Measurements from ENCODE around the gene PRKCA.

GRCh38 chr17:66262767-66263166, 39.6 kb upstream of the PRKCA start:
- no peak for TF ChIP-seq CTCF (conservative IDR thresholded peaks at IDR 0.05; ENCODE audit: low read length)
- TF ChIP-seq EZH2phosphoT487 (IDR thresholded peaks at IDR 0.05; ENCODE audit: borderline replicate concordance), result no peak
